DOHH2 (cell line): ENCODE results near the gene TMEM156.

Source experiments
- EZH2phosphoT487 ChIP-seq: fragments of 200-600 bp; sonication (generic); IDR thresholded peaks from 2 replicates; pipeline ENCODE4 v1.6.1; 2017; ENCODE audit warnings: borderline replicate concordance, mild to moderate bottlenecking, antibody characterized with exemption, low read length, moderate library complexity, mixed read lengths
- TF ChIP-seq, protein P1 (sequence below): fragments of 200-600 bp; sonication (generic); IDR thresholded peaks from one replicate; pipeline ENCODE4 v1.5.1; 2014; ENCODE audit warnings: antibody characterized with exemption, mild to moderate bottlenecking, low read depth, low read length; ENCODE audit not compliant: poor library complexity, severe bottlenecking

DNA sequence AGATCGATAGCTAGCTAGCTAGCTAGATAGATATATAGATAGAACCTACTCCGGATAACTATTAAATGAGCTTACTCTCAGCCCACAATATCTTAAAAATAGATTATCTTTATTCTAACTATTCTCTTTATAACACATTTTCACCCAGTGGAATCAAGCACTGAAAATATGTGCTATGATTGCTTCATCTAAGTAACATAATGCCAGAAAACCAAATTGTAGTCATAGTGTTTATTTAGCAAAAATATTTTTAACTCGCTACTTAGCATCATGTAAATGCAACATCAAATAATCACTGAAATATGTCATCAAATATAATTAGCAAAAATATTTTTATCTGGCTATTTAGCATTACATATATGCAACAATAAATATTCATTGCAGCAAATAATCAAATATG is 1.5 kb downstream of the TMEM156 start:
- TF ChIP-seq, protein P1, sequence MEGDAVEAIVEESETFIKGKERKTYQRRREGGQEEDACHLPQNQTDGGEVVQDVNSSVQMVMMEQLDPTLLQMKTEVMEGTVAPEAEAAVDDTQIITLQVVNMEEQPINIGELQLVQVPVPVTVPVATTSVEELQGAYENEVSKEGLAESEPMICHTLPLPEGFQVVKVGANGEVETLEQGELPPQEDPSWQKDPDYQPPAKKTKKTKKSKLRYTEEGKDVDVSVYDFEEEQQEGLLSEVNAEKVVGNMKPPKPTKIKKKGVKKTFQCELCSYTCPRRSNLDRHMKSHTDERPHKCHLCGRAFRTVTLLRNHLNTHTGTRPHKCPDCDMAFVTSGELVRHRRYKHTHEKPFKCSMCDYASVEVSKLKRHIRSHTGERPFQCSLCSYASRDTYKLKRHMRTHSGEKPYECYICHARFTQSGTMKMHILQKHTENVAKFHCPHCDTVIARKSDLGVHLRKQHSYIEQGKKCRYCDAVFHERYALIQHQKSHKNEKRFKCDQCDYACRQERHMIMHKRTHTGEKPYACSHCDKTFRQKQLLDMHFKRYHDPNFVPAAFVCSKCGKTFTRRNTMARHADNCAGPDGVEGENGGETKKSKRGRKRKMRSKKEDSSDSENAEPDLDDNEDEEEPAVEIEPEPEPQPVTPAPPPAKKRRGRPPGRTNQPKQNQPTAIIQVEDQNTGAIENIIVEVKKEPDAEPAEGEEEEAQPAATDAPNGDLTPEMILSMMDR = no peak
- no peak for TF ChIP-seq EZH2phosphoT487
